ENCODE data around the gene ARHGAP24. TPM values are rescaled to one million over a fixed set of nuclear protein-coding genes. Genes with fewer than 3 reads are reported as not detected.

The ARHGAP24 gene
- total and polyA plus RNA-seq, 2 experiments from 2014 or later, result 19.5 to 29.6 TPM

DNA sequence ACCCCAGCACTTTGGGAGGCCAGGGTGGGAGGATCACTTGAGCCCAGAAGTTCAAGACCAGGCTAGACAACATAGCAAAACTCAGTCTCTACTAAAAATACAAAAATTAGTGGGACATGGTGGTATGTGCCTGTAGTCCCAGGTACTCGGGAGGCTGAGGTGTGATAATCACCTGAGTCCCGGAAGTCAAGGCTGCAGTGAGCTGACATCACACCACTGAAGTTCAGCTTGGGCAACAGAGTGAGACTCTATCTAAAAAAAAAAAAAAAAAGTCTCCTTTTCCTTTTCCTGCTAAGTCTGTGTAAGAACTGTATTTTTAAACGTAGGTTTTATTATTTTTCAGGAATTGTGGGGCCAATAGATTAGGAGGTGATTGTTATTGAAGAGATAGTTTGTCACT is 356.7 kb downstream of the ARHGAP24 start:
- Histone ChIP-seq H3K4me1 (ENCODE audit: insufficient read depth) (peaks cover 5% of the 10 kb centered on the region), H3K36me3 (replicated peaks; ENCODE audit: insufficient read depth, low read depth) (no peaks in the 10 kb centered on the region), H2AFZ (no peak overlapping the region), H3K4me2 (no peak overlapping the region), H3K27ac (no peak overlapping the region), H3K9me2 (replicated peaks; ENCODE audit: insufficient read depth) (no peaks in the 10 kb centered on the region), H3K4me3 (no peak overlapping the region), H3K9me3 (ENCODE audit: low read depth) (no peaks in the 10 kb centered on the region), H3K79me2 (peaks cover 13% of the 10 kb centered on the region), H4K20me1 (ENCODE audit: insufficient read depth, poor library complexity, severe bottlenecking) (no peaks in the 10 kb centered on the region), H3K27me3 (no peaks in the 10 kb centered on the region)
- WGBS (ENCODE audit: low lambda C conversion rate, missing lambda C conversion rate), result 90% methylated on average over 3 of the region's 3 CpGs
- TF ChIP-seq EZH2 (IDR thresholded peaks at IDR 0.05; ENCODE audit: borderline replicate concordance) (no peak), CTCF (IDR thresholded peaks at IDR 0.05; ENCODE audit: poor library complexity) (no peak), EZH2phosphoT487 (IDR thresholded peaks at IDR 0.05; ENCODE audit: low read depth, severe bottlenecking, unreplicated experiment) (no peak)
- DNase-seq (ENCODE audit: low spot score), result no peak

GRCh38 chr4:85833302-85833701 is 358.4 kb downstream of the ARHGAP24 start:
- H3K27me3 ChIP-seq, result no peaks in the 10 kb centered on the region
- DNase-seq (ENCODE audit: low spot score), result no peak
- peaks cover 5% of the 10 kb centered on the region for H3K4me1 ChIP-seq (ENCODE audit: insufficient read depth)
- H3K79me2 ChIP-seq, result peaks cover 13% of the 10 kb centered on the region
- H4K20me1 ChIP-seq (ENCODE audit: insufficient read depth, poor library complexity, severe bottlenecking), result no peaks in the 10 kb centered on the region
- H3K4me3 ChIP-seq, result no peak overlapping the region
- H3K27ac ChIP-seq, result no peak overlapping the region
- no peaks in the 10 kb centered on the region for H3K9me3 ChIP-seq (ENCODE audit: low read depth)
- WGBS (ENCODE audit: low lambda C conversion rate, missing lambda C conversion rate), result 43% methylated on average over 3 of the region's 3 CpGs
- no peaks in the 10 kb centered on the region for H3K36me3 ChIP-seq (replicated peaks; ENCODE audit: insufficient read depth, low read depth)
- TF ChIP-seq EZH2phosphoT487 (IDR thresholded peaks at IDR 0.05; ENCODE audit: low read depth, severe bottlenecking, unreplicated experiment) (no peak), EZH2 (IDR thresholded peaks at IDR 0.05; ENCODE audit: borderline replicate concordance) (no peak), CTCF (IDR thresholded peaks at IDR 0.05; ENCODE audit: poor library complexity) (no peak)
- no peak overlapping the region for H3K4me2 ChIP-seq
- no peaks in the 10 kb centered on the region for H3K9me2 ChIP-seq (replicated peaks; ENCODE audit: insufficient read depth)
- no peak overlapping the region for H2AFZ ChIP-seq

DNA sequence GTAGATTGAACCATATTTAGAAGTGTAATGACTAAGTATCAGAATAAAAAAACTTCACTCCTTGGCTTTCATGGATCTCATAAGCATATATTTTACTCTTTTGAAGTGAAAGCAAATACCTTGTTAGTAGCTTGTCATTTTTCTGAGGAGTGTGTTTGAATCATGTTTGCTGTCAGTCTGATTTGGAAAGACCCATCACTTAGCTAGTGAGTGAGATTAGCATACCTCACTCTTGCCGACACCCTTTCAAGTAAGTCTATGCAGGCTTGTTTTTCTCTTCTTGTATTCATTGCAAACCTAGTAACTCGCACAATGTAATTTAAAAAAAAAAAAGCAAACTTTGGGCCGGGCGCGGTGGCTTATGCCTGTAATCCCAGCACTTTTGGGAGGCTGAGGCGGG is 360.0 kb downstream of the ARHGAP24 start:
- Histone ChIP-seq H3K4me1 (ENCODE audit: insufficient read depth) (peaks cover 4% of the 10 kb centered on the region), H3K27ac (no peak overlapping the region), H3K79me2 (peaks cover 13% of the 10 kb centered on the region), H3K4me3 (no peak overlapping the region), H3K36me3 (replicated peaks; ENCODE audit: insufficient read depth, low read depth) (no peaks in the 10 kb centered on the region), H3K27me3 (no peaks in the 10 kb centered on the region), H3K9me2 (replicated peaks; ENCODE audit: insufficient read depth) (no peaks in the 10 kb centered on the region), H3K9me3 (ENCODE audit: low read depth) (no peaks in the 10 kb centered on the region), H4K20me1 (ENCODE audit: insufficient read depth, poor library complexity, severe bottlenecking) (no peaks in the 10 kb centered on the region), H2AFZ (no peak overlapping the region), H3K4me2 (no peak overlapping the region)
- 95% methylated on average over 6 of the region's 6 CpGs for WGBS (ENCODE audit: low lambda C conversion rate, missing lambda C conversion rate)
- TF ChIP-seq EZH2phosphoT487 (IDR thresholded peaks at IDR 0.05; ENCODE audit: low read depth, severe bottlenecking, unreplicated experiment), result no peak
- TF ChIP-seq CTCF (IDR thresholded peaks at IDR 0.05; ENCODE audit: poor library complexity), result no peak
- TF ChIP-seq EZH2 (IDR thresholded peaks at IDR 0.05; ENCODE audit: borderline replicate concordance), result no peak
- no peak for DNase-seq (ENCODE audit: low spot score)
